ENCODE results near the gene CANX. TPM values are rescaled to one million over a fixed set of nuclear protein-coding genes. Genes with fewer than 3 reads are reported as not detected.

Gene CANX
- total and polyA plus RNA-seq, 2 of the 13 experiments (the other 11 are each of a cell fraction or from before 2014, with no cell fraction given) = 477 to 680 TPM

- TF ChIP-seq, protein P1, sequence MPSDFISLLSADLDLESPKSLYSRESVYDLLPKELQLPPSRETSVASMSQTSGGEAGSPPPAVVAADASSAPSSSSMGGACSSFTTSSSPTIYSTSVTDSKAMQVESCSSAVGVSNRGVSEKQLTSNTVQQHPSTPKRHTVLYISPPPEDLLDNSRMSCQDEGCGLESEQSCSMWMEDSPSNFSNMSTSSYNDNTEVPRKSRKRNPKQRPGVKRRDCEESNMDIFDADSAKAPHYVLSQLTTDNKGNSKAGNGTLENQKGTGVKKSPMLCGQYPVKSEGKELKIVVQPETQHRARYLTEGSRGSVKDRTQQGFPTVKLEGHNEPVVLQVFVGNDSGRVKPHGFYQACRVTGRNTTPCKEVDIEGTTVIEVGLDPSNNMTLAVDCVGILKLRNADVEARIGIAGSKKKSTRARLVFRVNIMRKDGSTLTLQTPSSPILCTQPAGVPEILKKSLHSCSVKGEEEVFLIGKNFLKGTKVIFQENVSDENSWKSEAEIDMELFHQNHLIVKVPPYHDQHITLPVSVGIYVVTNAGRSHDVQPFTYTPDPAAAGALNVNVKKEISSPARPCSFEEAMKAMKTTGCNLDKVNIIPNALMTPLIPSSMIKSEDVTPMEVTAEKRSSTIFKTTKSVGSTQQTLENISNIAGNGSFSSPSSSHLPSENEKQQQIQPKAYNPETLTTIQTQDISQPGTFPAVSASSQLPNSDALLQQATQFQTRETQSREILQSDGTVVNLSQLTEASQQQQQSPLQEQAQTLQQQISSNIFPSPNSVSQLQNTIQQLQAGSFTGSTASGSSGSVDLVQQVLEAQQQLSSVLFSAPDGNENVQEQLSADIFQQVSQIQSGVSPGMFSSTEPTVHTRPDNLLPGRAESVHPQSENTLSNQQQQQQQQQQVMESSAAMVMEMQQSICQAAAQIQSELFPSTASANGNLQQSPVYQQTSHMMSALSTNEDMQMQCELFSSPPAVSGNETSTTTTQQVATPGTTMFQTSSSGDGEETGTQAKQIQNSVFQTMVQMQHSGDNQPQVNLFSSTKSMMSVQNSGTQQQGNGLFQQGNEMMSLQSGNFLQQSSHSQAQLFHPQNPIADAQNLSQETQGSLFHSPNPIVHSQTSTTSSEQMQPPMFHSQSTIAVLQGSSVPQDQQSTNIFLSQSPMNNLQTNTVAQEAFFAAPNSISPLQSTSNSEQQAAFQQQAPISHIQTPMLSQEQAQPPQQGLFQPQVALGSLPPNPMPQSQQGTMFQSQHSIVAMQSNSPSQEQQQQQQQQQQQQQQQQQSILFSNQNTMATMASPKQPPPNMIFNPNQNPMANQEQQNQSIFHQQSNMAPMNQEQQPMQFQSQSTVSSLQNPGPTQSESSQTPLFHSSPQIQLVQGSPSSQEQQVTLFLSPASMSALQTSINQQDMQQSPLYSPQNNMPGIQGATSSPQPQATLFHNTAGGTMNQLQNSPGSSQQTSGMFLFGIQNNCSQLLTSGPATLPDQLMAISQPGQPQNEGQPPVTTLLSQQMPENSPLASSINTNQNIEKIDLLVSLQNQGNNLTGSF (CRISPR knock-in tag; IDR thresholded peaks at IDR 0.05) = peak; percentile 71; the same call in 1 of the 2 replicates
- TF ChIP-seq SMC3 (IDR thresholded peaks at IDR 0.05; ENCODE audit: low read length) (no peak), SCMH1 (CRISPR knock-in tag; IDR thresholded peaks at IDR 0.05; ENCODE audit: borderline replicate concordance) (no peak), FOXO1 (CRISPR knock-in tag; IDR thresholded peaks at IDR 0.05) (peak; percentile 41; the same call in 1 of the 2 replicates), ZNF383 (CRISPR knock-in tag; IDR thresholded peaks at IDR 0.05; ENCODE audit: borderline replicate concordance) (no peak), ZNF629 (CRISPR knock-in tag; conservative IDR thresholded peaks at IDR 0.05) (no peak), RNF219 (CRISPR knock-in tag; IDR thresholded peaks at IDR 0.05) (no peak), ETV5 (CRISPR knock-in tag; IDR thresholded peaks at IDR 0.05; ENCODE audit: borderline replicate concordance) (no peak), ZFAT (CRISPR knock-in tag; conservative IDR thresholded peaks at IDR 0.05) (no peak), PHF5A (CRISPR knock-in tag; IDR thresholded peaks at IDR 0.05; ENCODE audit: low read depth, unreplicated experiment) (no peak), ZNF574 (CRISPR knock-in tag; IDR thresholded peaks at IDR 0.05) (no peak), DPF2 (CRISPR knock-in tag; IDR thresholded peaks at IDR 0.05; ENCODE audit: borderline replicate concordance, low read depth) (no peak), ZNF564 (CRISPR knock-in tag; IDR thresholded peaks at IDR 0.05) (peak; percentile 77; the same call in 1 of the 2 replicates), ZNF83 (CRISPR knock-in tag; IDR thresholded peaks at IDR 0.05; ENCODE audit: borderline replicate concordance) (peak; percentile 68; the same call in 1 of the 2 replicates), MTA1 (CRISPR knock-in tag; IDR thresholded peaks at IDR 0.05; ENCODE audit: borderline replicate concordance) (peak; percentile 60; the same call in 1 of the 2 replicates), ZNF460 (CRISPR knock-in tag; IDR thresholded peaks at IDR 0.05; ENCODE audit: borderline replicate concordance) (no peak)
- TF ChIP-seq, protein P2, sequence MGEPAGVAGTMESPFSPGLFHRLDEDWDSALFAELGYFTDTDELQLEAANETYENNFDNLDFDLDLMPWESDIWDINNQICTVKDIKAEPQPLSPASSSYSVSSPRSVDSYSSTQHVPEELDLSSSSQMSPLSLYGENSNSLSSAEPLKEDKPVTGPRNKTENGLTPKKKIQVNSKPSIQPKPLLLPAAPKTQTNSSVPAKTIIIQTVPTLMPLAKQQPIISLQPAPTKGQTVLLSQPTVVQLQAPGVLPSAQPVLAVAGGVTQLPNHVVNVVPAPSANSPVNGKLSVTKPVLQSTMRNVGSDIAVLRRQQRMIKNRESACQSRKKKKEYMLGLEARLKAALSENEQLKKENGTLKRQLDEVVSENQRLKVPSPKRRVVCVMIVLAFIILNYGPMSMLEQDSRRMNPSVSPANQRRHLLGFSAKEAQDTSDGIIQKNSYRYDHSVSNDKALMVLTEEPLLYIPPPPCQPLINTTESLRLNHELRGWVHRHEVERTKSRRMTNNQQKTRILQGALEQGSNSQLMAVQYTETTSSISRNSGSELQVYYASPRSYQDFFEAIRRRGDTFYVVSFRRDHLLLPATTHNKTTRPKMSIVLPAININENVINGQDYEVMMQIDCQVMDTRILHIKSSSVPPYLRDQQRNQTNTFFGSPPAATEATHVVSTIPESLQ (CRISPR knock-in tag; conservative IDR thresholded peaks at IDR 0.05) = no peak
Measured at GRCh38 chr5:179698935-179699615, at the start of gene CANX (continued).

All from HepG2 (cell line).